Activated naive CD4-positive, alpha-beta T cell treated with anti-CD3 and anti-CD28 coated beads, Interleukin-2, amount 10 ng/mL, durations not matched to agents 7 days and 5 days (primary cell): ENCODE results near the gene HSPA4L.

Source experiments
- CTCF ChIA-PET: fragments of 350-600 bp; sonication (Branson Sonifier 250); formaldehyde crosslinking; loops from one replicate; lab custom pipeline; 2021; ENCODE audit warnings: antibody characterized with exemption; lab: Charles Lee
- DNase-seq: peaks from one replicate; pipeline ENCODE4 v3.0.0-alpha.2; 2020
- H3K27ac Mint-ChIP-seq: one replicate; pipeline ENCODE4 v1.8.0; 2021; ENCODE audit warnings: mild to moderate bottlenecking, moderate library complexity, mixed read lengths
- H3K27me3 Mint-ChIP-seq: one replicate; pipeline ENCODE4 v1.8.0; 2021; ENCODE audit warnings: mild to moderate bottlenecking, mixed read lengths
- H3K36me3 Mint-ChIP-seq: one replicate; pipeline ENCODE4 v1.8.0; 2021; ENCODE audit warnings: mixed read lengths
- H3K4me1 Mint-ChIP-seq: one replicate; pipeline ENCODE4 v1.8.0; 2021; ENCODE audit warnings: mixed read lengths
- H3K4me3 Mint-ChIP-seq: one replicate; pipeline ENCODE4 v1.8.0; 2021; ENCODE audit warnings: mild to moderate bottlenecking, moderate library complexity, mixed read lengths
- H3K9me3 Mint-ChIP-seq: one replicate; pipeline ENCODE4 v1.8.0; 2021; ENCODE audit warnings: mixed read lengths

Gene HSPA4L

DNA sequence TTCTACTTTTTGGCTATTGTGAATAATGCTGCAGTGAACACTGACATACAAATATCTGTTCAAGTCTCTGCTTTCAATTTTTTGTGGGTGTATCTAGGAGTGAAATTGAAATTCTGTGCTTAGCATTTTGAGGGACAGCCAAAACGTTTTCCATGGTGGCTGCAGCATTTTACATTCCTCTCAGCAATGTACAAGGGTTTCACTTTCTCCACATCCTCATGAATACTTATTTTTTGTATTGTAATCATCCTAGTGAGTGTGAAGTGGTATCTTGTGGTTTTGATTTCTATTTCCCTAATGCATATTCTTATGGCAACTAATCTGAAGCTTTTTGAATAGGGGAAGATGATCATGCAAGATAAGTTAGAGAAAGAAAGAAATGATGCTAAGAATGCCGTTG, 40.3 kb downstream of the HSPA4L start:
- no peaks in the 10 kb centered on the region for H3K9me3 Mint-ChIP-seq
- H3K27me3 Mint-ChIP-seq = no peaks in the 10 kb centered on the region
- no peaks in the 10 kb centered on the region for H3K36me3 Mint-ChIP-seq
- no peaks in the 10 kb centered on the region for H3K4me1 Mint-ChIP-seq
- CTCF ChIA-PET = no interaction called here
- H3K27ac Mint-ChIP-seq = no peak overlapping the region
- no peak overlapping the region for H3K4me3 Mint-ChIP-seq
- no peak for DNase-seq

DNA sequence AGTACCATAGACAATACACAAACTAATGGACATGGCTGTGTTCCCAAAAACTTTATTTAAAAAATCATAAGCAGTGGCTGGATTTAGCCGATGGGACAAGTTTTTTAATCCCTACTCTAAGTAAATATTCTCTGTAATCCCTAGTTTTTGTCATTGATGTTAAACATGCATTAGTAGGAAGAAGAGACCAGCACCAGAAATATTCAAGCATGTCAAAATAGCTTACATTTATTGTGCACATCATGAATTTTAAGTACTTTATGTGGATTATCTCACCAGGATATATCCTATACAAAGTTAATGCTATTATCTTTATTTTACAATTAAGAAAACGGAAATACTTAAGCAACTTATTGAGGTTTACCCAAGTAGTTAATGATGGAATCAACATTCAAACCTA, 46.0 kb downstream of the HSPA4L start:
- H3K4me1 Mint-ChIP-seq = no peaks in the 10 kb centered on the region
- no peak overlapping the region for H3K27ac Mint-ChIP-seq
- no peaks in the 10 kb centered on the region for H3K36me3 Mint-ChIP-seq
- H3K4me3 Mint-ChIP-seq = no peak overlapping the region
- DNase-seq = no peak
- H3K9me3 Mint-ChIP-seq = no peaks in the 10 kb centered on the region
- H3K27me3 Mint-ChIP-seq = no peaks in the 10 kb centered on the region
- CTCF ChIA-PET = no interaction called here

DNA sequence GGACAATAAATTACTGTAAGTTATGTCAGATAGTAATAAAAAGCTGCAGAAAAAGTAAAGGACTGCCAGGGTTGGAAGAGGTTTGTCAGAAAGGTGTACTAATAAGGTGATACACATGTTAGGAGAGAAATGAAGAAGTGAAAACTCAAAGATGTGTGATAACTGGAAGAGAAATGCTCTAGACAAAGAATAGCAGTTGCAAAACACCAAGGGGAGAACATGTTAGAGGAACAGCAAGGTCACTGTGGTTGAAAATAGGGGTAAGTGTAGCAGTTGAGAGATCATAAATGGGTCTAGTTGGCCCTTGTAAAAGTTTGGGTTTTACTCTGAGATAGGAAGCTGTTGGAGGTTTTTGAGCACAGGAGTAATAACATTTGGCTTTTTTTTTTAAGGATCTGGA, 46.9 kb downstream of the HSPA4L start:
- no peaks in the 10 kb centered on the region for H3K27me3 Mint-ChIP-seq
- H3K27ac Mint-ChIP-seq = no peak overlapping the region
- no peak overlapping the region for H3K4me3 Mint-ChIP-seq
- H3K9me3 Mint-ChIP-seq = no peaks in the 10 kb centered on the region
- no peaks in the 10 kb centered on the region for H3K4me1 Mint-ChIP-seq
- CTCF ChIA-PET = no interaction called here
- DNase-seq = no peak
- H3K36me3 Mint-ChIP-seq = no peaks in the 10 kb centered on the region

DNA sequence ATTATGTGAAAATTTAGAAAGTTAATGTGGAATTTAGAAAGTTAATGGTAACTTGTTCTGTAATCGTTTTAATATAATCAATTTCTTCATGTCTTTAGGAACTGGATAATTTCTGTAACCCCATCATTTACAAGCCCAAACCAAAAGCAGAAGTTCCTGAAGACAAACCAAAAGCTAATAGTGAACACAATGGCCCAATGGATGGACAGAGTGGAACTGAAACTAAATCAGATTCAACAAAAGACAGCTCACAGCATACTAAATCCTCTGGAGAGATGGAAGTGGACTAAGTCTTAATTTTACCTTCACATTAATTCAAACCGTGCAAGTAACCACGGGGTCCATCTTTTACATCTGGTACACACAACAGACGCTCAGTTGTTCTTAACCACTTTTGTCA, 50.5 kb downstream of the HSPA4L start:
- CTCF ChIA-PET = no interaction called here
- DNase-seq = no peak
- Mint-ChIP-seq H3K4me3 (no peak overlapping the region), H3K36me3 (no peaks in the 10 kb centered on the region), H3K9me3 (no peaks in the 10 kb centered on the region), H3K4me1 (no peaks in the 10 kb centered on the region), H3K27me3 (no peaks in the 10 kb centered on the region), H3K27ac (no peak overlapping the region)

DNA sequence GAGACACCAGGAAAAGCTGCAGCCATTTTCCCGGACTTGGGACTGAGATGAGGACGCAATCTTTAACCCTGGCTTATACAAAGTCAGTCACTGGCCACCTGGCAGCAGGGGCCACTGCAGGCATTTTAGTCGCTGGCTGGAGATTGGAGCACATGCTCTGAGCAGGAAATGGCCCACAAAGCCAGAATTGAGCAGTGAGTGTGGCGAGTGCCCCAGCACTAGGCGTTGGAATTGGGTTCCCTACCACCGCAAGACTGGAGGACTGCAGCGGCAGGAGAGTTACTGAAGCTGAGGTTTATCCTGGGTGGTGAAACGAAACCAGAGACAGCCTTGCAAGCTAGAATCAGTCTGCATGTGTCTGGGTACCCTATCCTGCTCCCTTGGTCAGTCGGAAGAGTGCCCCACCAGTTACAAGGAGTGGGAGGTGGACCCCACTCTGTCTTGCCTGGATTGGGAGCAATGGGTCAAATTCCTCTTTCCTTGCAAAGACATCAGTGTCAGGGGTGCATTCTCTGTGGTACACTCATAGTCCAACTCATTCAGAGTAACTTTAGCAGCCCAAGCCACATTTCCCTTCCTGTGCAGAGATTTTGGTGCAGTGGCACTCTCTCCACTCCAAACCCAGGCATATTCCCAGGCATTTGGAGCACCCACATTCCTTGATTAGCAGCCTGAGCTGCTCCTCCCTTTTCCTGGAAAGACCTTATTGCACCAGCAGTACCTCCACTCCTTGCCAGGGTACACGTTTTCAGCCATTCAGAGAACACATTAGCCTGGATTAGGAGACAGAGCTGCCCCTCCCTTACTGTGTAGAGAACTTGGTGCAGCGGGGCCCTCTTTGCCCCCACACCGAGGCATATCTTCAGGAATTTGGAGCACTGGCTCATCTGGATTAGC, 61.8 kb downstream of the HSPA4L start:
- Mint-ChIP-seq H3K36me3 (peaks cover 5% of the 10 kb centered on the region), H3K9me3 (peaks cover 20% of the 10 kb centered on the region), H3K4me3 (no peak overlapping the region), H3K27me3 (no peaks in the 10 kb centered on the region), H3K27ac (no peak overlapping the region), H3K4me1 (no peaks in the 10 kb centered on the region)
- CTCF ChIA-PET = no interaction called here
- DNase-seq = no peak

DNA sequence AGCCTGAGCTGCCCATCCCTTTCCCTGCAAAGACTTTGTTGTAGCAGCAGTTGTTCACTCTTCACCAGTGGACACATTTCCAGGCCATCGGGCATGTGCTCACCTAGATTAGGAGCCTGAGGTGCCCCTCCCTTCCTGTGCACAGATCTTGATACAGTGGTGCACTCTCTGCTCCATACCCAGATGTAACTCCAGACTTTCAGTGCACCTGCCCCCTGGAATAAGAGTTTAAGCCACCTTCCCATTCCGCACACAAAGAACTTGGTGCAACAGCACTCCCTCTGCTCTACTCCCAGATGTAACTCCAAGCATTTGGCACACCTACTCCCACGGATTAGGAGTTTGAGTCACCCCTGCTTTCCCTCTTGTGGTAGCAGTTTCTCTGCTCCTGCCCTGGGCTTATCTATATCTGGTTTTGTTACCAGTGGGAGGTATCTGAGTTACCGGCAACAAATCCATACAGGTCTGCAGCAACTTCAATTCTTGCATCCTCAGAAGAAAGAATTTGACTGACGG, 62.5 kb downstream of the HSPA4L start:
- H3K27ac Mint-ChIP-seq = no peak overlapping the region
- peaks cover 9% of the 10 kb centered on the region for H3K36me3 Mint-ChIP-seq
- no peaks in the 10 kb centered on the region for H3K4me1 Mint-ChIP-seq
- H3K9me3 Mint-ChIP-seq = peaks cover 23% of the 10 kb centered on the region
- H3K27me3 Mint-ChIP-seq = no peaks in the 10 kb centered on the region
- H3K4me3 Mint-ChIP-seq = no peak overlapping the region
- no peak for DNase-seq
- CTCF ChIA-PET = no interaction called here

DNA sequence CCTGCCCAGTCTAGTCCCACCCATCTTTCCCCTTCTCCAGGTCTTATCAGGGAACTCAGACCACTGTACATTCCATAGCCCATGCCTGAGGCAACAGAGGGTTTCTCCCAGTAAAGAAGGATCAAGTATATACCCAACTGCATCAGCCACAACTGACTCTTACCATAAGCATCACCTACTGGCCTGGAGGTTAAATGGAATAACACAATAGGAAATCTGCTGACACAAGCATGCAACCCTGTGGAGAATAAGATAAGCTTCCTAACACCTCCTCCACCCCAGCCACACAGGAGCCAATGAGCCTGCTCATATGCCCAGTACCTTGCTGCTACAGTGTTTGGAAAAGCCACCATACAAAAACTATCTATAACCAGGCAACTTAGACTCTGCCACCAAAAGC, 63.9 kb downstream of the HSPA4L start:
- peaks cover 14% of the 10 kb centered on the region for H3K36me3 Mint-ChIP-seq
- no peaks in the 10 kb centered on the region for H3K4me1 Mint-ChIP-seq
- no peak overlapping the region for H3K4me3 Mint-ChIP-seq
- CTCF ChIA-PET = no interaction called here
- H3K27ac Mint-ChIP-seq = no peak overlapping the region
- peaks cover 32% of the 10 kb centered on the region for H3K9me3 Mint-ChIP-seq
- DNase-seq = no peak
- H3K27me3 Mint-ChIP-seq = no peaks in the 10 kb centered on the region

DNA sequence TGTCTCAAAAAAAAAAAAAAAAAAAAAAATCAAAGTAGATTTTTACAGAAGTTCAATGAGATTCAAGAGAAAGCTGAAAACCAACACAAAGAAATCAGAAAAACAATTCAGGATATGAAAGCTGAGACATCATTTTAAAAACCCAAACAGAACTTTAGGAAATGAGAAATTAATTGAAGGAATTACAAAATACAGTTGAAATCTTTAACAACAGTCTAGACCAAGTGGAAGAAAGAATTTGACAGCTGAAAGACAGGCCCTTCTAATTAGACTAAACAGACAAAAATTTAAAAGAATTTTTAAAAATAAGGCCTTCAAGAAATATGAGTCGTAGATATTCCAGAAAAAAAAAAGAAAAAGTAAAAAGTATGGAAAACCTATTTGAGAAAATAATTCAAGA, 64.6 kb downstream of the HSPA4L start:
- no peak overlapping the region for H3K4me3 Mint-ChIP-seq
- no peak for DNase-seq
- H3K27ac Mint-ChIP-seq = no peak overlapping the region
- CTCF ChIA-PET = no interaction called here
- no peaks in the 10 kb centered on the region for H3K27me3 Mint-ChIP-seq
- H3K36me3 Mint-ChIP-seq = peaks cover 14% of the 10 kb centered on the region
- peaks cover 36% of the 10 kb centered on the region for H3K9me3 Mint-ChIP-seq
- H3K4me1 Mint-ChIP-seq = no peaks in the 10 kb centered on the region

DNA sequence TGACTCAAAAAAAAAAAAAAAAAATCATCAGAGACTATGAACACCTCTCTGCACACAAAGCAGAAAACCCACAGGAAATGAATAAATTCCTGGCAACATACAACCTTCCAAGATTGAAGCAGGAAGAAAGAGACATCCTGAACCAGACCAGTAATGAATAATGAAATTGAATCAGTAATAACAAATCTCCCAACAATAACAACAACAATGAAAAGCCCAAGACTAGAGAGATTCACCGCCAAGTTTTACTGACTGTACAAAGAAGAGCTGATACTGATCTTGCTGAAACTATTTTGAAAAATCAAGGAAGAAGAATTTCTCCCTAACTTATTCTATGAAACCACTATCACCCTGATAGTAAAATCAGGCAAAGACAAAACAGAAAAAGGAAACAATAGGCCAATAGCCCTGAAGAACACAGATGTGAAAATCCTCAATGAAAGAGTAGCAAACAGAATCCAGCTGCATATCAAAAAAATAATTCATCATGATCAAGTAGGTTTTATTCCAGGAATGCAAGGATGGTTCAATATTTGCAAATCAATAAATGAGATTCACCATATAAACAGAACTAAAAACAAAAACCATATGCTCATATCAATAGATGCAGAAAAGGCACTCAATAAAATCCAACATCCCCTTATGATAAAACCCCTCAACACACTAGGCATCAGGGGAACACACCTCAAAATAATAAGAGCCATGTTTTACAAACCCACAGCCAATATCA, 67.5 kb downstream of the HSPA4L start:
- peaks cover 46% of the 10 kb centered on the region for H3K9me3 Mint-ChIP-seq
- no peak overlapping the region for H3K4me3 Mint-ChIP-seq
- H3K4me1 Mint-ChIP-seq = no peaks in the 10 kb centered on the region
- CTCF ChIA-PET = no interaction called here
- H3K27me3 Mint-ChIP-seq = no peaks in the 10 kb centered on the region
- no peak overlapping the region for H3K27ac Mint-ChIP-seq
- no peak for DNase-seq
- H3K36me3 Mint-ChIP-seq = peaks cover 14% of the 10 kb centered on the region

DNA sequence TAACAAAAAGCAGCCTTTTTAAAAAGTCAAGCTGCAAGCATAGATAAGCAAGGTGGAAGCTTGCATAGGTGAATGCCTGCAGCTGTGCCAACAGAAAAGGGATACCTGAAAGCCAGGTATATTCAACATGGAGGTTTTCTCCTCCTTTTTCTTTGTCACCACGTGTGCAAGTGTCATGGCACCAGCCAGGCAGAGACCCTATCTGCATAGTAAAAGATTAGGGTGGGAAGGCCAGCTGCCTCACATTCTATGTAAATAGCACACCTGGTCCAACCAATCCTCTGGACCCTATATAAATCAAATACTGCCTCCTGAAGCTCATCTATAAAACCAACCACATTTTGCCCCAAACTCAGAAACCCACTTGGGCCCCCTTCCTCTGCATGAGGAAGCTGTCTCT, 70.5 kb downstream of the HSPA4L start:
- no peak for DNase-seq
- CTCF ChIA-PET = no interaction called here
- Mint-ChIP-seq H3K9me3 (peaks cover 40% of the 10 kb centered on the region), H3K36me3 (peaks cover 14% of the 10 kb centered on the region), H3K4me3 (no peak overlapping the region), H3K4me1 (no peaks in the 10 kb centered on the region), H3K27me3 (no peaks in the 10 kb centered on the region), H3K27ac (no peak overlapping the region)

DNA sequence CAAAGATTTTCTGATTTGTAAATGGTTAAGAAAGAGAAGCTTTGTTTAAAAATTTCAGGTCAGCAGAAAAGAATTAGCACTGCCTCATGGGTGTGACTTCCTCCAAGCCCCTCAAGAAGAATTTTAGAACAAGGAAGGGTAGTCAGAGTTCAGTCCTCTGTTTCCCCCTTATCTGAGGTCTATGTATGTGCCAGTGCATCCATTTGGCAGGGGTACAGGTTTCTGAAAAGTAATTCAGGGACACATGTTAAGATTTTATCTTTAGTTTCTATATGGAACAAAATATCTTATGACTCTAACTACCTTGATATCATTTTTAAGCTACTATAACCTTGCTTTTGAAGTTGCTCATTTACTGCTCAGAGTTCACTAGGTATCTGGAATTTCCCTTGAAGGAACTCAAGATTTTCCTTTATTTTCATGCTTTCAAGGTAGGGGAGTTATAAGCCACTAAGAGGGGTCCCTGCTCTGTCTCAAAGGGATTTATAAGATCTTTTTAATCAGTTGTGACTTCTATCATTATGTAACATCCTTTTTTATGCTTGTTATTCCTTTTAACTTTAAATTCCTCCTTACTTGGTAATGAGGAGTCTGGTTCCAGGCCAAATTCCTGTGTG, 74.2 kb downstream of the HSPA4L start:
- Mint-ChIP-seq H3K27me3 (no peaks in the 10 kb centered on the region), H3K36me3 (peaks cover 6% of the 10 kb centered on the region), H3K4me1 (no peaks in the 10 kb centered on the region), H3K4me3 (no peak overlapping the region), H3K27ac (no peak overlapping the region), H3K9me3 (peaks cover 26% of the 10 kb centered on the region)
- DNase-seq = no peak
- CTCF ChIA-PET = no interaction called here

DNA sequence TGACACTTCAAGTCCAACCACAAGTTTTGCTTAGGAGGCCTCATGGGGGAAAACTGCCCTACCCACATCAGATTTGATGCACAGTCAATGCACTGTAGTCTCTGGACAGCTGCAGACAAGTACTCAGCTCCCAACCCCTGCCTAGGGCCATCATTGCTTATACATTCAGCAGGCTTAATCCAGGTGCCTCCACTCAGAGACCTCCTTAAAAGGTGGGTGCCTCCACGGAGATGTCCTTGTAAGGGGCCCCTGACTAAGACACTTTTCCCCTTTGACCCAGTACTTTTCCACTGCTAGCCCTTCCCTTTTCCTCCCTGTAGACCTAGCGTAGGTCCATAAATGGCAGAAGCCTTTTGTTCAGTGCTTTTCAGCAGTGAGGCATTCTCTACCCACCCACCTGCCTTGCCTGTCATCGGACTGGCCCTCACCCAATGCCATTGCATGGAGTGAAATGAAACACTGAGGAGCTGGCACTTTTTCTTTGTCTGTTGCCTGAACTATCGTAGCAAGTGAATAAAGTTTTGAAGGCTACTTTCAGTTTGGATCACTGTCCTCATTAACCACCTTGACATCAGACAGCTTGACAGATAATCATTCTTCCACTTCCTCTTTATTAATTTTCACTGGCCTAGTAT, 74.8 kb downstream of the HSPA4L start:
- CTCF ChIA-PET = no interaction called here
- Mint-ChIP-seq H3K4me3 (no peak overlapping the region), H3K27me3 (no peaks in the 10 kb centered on the region), H3K27ac (no peak overlapping the region), H3K36me3 (peaks cover 6% of the 10 kb centered on the region), H3K9me3 (peaks cover 23% of the 10 kb centered on the region), H3K4me1 (no peaks in the 10 kb centered on the region)
- no peak for DNase-seq

DNA sequence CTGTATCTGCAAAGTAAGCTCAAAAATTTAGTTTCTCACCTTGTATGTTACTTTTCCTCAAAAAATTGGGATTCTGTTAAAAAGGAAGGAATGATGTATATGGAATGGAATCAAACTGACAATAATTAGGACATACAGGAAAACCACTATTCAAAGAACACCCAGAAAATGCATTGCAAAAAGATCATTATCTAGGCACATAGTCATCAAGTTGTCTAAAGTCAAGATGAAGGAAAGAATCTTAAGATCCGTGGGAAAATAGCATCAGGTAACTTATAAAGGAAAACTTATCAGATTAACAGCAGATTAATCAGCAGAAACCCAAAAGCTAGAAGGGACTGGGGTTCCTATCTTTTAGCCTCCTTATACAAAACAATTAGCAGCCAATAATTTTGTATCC, 75.5 kb downstream of the HSPA4L start:
- Mint-ChIP-seq H3K27me3 (no peaks in the 10 kb centered on the region), H3K27ac (no peak overlapping the region), H3K9me3 (peaks cover 20% of the 10 kb centered on the region), H3K4me3 (no peak overlapping the region), H3K36me3 (peaks cover 5% of the 10 kb centered on the region), H3K4me1 (no peaks in the 10 kb centered on the region)
- no peak for DNase-seq
- CTCF ChIA-PET = no interaction called here

DNA sequence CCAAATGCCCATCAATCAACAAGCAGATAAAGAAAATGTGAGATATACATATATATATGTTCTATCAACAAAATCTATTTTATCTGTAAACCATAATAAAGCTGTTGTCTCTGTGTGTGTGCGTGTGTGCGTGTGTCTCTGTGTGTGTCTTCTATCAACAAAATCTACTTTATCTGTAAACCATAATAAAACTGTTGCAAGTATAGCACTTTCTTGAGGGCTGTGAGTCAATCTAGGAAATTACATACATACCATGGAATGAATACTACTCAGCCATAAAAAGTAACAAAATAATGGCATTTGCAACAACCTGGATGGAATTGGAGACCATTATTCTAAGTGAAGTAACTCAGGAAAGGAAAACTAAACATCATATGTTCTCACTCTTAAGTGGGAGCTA, 86.1 kb downstream of the HSPA4L start:
- Mint-ChIP-seq H3K36me3 (no peaks in the 10 kb centered on the region), H3K27ac (no peak overlapping the region), H3K4me3 (no peak overlapping the region), H3K9me3 (peaks cover 2% of the 10 kb centered on the region), H3K27me3 (no peaks in the 10 kb centered on the region), H3K4me1 (peaks cover 6% of the 10 kb centered on the region)
- DNase-seq = no peak
- CTCF ChIA-PET = no interaction called here
